ENCODE results near the gene GATA6. TPM values are rescaled to one million over a fixed set of nuclear protein-coding genes. Genes with fewer than 3 reads are reported as not detected.
A peak's percentile ranks its signal among the peaks of the same experiment; 100 is the strongest.

The GATA6 gene
- total RNA-seq, 1 donor: 16.6 TPM

GRCh38 chr18:22166069-22166950, 3.1 kb upstream of the GATA6 start:
- Histone ChIP-seq H3K27ac (ENCODE audit: low read depth, low read length) (no peak overlapping the region), H3K4me1 (ENCODE audit: insufficient read depth, low read length) (peaks cover 3% of the 10 kb centered on the region), H3K4me3 (ENCODE audit: insufficient read depth, low read length) (peak overlapping the region; percentile 22), H3K27me3 (ENCODE audit: insufficient read depth, low read length) (peaks cover 79% of the 10 kb centered on the region), H2AFZ (ENCODE audit: low read length) (no peak overlapping the region), H3K9me3 (ENCODE audit: low read depth, low read length) (no peaks in the 10 kb centered on the region), H3K4me2 (ENCODE audit: insufficient read depth, low read length) (no peak overlapping the region), H3K36me3 (ENCODE audit: insufficient read depth, low read length) (no peaks in the 10 kb centered on the region), H3K79me2 (ENCODE audit: insufficient read depth, low read length) (peaks cover 16% of the 10 kb centered on the region), H4K20me1 (ENCODE audit: insufficient read depth, low read length) (peaks cover 13% of the 10 kb centered on the region)
- no peak for TF ChIP-seq CTCF (IDR thresholded peaks at IDR 0.05; ENCODE audit: extremely low read depth, low read depth, low read length)
- DNase-seq (ENCODE audit: insufficient read length, low spot score, missing footprints): peak; percentile 85

- H3K27me3 ChIP-seq (ENCODE audit: insufficient read depth, low read length): peaks cover 72% of the 10 kb centered on the region
- no peak overlapping the region for H2AFZ ChIP-seq (ENCODE audit: low read length)
These were observed 2.3 kb upstream of the GATA6 start for GRCh38 chr18:22167091-22167470.

GRCh38 chr18:22167471-22168241, 1.7 kb upstream of the GATA6 start:
- no peak for TF ChIP-seq CTCF (IDR thresholded peaks at IDR 0.05; ENCODE audit: extremely low read depth, low read depth, low read length)
- no peak overlapping the region for H2AFZ ChIP-seq (ENCODE audit: low read length)
- H3K36me3 ChIP-seq (ENCODE audit: insufficient read depth, low read length): peaks cover 6% of the 10 kb centered on the region
- H3K4me3 ChIP-seq (ENCODE audit: insufficient read depth, low read length): no peak overlapping the region
- peaks cover 26% of the 10 kb centered on the region for H3K79me2 ChIP-seq (ENCODE audit: insufficient read depth, low read length)
- peaks cover 5% of the 10 kb centered on the region for H3K4me1 ChIP-seq (ENCODE audit: insufficient read depth, low read length)
- peaks cover 72% of the 10 kb centered on the region for H3K27me3 ChIP-seq (ENCODE audit: insufficient read depth, low read length)
- H3K9me3 ChIP-seq (ENCODE audit: low read depth, low read length): peaks cover under 1% of the 10 kb centered on the region
- H3K27ac ChIP-seq (ENCODE audit: low read depth, low read length): no peak overlapping the region
- peaks cover 20% of the 10 kb centered on the region for H4K20me1 ChIP-seq (ENCODE audit: insufficient read depth, low read length)
- peak; percentile 93 for DNase-seq (ENCODE audit: insufficient read length, low spot score, missing footprints)
- peak overlapping the region; percentile 77 for H3K4me2 ChIP-seq (ENCODE audit: insufficient read depth, low read length)

More at GRCh38 chr18:22167091-22167470, 2.3 kb upstream of the GATA6 start:
- H3K36me3 ChIP-seq (ENCODE audit: insufficient read depth, low read length): peaks cover under 1% of the 10 kb centered on the region
- H3K4me2 ChIP-seq (ENCODE audit: insufficient read depth, low read length): no peak overlapping the region
- H3K79me2 ChIP-seq (ENCODE audit: insufficient read depth, low read length): peaks cover 20% of the 10 kb centered on the region
- DNase-seq (ENCODE audit: insufficient read length, low spot score, missing footprints): no peak
- TF ChIP-seq CTCF (IDR thresholded peaks at IDR 0.05; ENCODE audit: extremely low read depth, low read depth, low read length): no peak
- no peaks in the 10 kb centered on the region for H3K9me3 ChIP-seq (ENCODE audit: low read depth, low read length)
- H3K4me3 ChIP-seq (ENCODE audit: insufficient read depth, low read length): no peak overlapping the region
- no peak overlapping the region for H3K27ac ChIP-seq (ENCODE audit: low read depth, low read length)
- H3K4me1 ChIP-seq (ENCODE audit: insufficient read depth, low read length): peaks cover 3% of the 10 kb centered on the region
- H4K20me1 ChIP-seq (ENCODE audit: insufficient read depth, low read length): peaks cover 14% of the 10 kb centered on the region

Data from osteoblast (primary cell).